ENCODE data around the gene KRT1. TPM values are rescaled to one million over a fixed set of nuclear protein-coding genes. Genes with fewer than 3 reads are reported as not detected.

The KRT1 gene
- polyA plus RNA-seq, 6 donors from 2014 or later: 0.44 TPM; not detected in 5

- Mint-ChIP-seq H3K27me3 (peaks cover 4 to 42% (median 12%) of the 10 kb centered on the region in 3 donors), H3K4me3 (no peak overlapping the region), H3K36me3 (no peaks in the 10 kb centered on the region), H3K9me3 (no peaks in the 10 kb centered on the region), H3K27ac (peak overlapping the region in 1 of 6 donors; percentile 31), H3K4me1 (no peaks in the 10 kb centered on the region)
- DNase-seq: no peak
- ATAC-seq (ENCODE audit: low read depth in 2 of 2): no peak
Measured at GRCh38 chr12:52630599-52631200, 49.5 kb downstream of the KRT1 start.

- H3K9me3 Mint-ChIP-seq: no peaks in the 10 kb centered on the region
- no peak overlapping the region for H3K4me3 Mint-ChIP-seq
- no peak for ATAC-seq (ENCODE audit: low read depth in 2 of 2)
- H3K4me1 Mint-ChIP-seq: no peaks in the 10 kb centered on the region
- no peak overlapping the region for H3K27ac Mint-ChIP-seq
- DNase-seq: no peak
- H3K27me3 Mint-ChIP-seq: peaks cover 4 to 42% (median 12%) of the 10 kb centered on the region in 3 donors
- no peaks in the 10 kb centered on the region for H3K36me3 Mint-ChIP-seq
Measured at GRCh38 chr12:52630008-52630500, 50.2 kb downstream of the KRT1 start.

GRCh38 chr12:52629281-52630007 is 50.8 kb downstream of the KRT1 start:
- Mint-ChIP-seq H3K36me3 (no peaks in the 10 kb centered on the region), H3K4me3 (no peak overlapping the region), H3K4me1 (no peaks in the 10 kb centered on the region), H3K27ac (no peak overlapping the region), H3K9me3 (peaks cover 0 to 2% (median 0%) of the 10 kb centered on the region in 7 donors), H3K27me3 (peaks cover 4 to 42% (median 12%) of the 10 kb centered on the region in 3 donors)
- DNase-seq (no peak), ATAC-seq (ENCODE audit: low read depth in 2 of 2) (no peak)

GRCh38 chr12:52628841-52629240 is 51.4 kb downstream of the KRT1 start:
- DNase-seq (no peak), ATAC-seq (ENCODE audit: low read depth in 2 of 2) (no peak)
- Mint-ChIP-seq H3K27me3 (peaks cover 4 to 42% (median 12%) of the 10 kb centered on the region in 3 donors), H3K4me1 (no peaks in the 10 kb centered on the region), H3K4me3 (no peak overlapping the region), H3K9me3 (peaks cover 0 to 8% (median 0%) of the 10 kb centered on the region in 7 donors), H3K27ac (no peak overlapping the region), H3K36me3 (no peaks in the 10 kb centered on the region)

- peaks cover 0 to 2% of the 10 kb centered on the region in 2 donors for H3K36me3 Mint-ChIP-seq
- H3K27me3 Mint-ChIP-seq: peaks cover 4 to 42% (median 12%) of the 10 kb centered on the region in 3 donors
- no peak for ATAC-seq (ENCODE audit: low read depth in 2 of 2)
- no peaks in the 10 kb centered on the region for H3K4me1 Mint-ChIP-seq
- peaks cover 0 to 16% (median 0%) of the 10 kb centered on the region in 7 donors for H3K9me3 Mint-ChIP-seq
- H3K4me3 Mint-ChIP-seq: no peak overlapping the region
- H3K27ac Mint-ChIP-seq: no peak overlapping the region
- DNase-seq: no peak
Measured at GRCh38 chr12:52628111-52628507, 52.1 kb downstream of the KRT1 start.

- peaks cover 0 to 8% of the 10 kb centered on the region in 2 donors for H3K36me3 Mint-ChIP-seq
- H3K4me3 Mint-ChIP-seq: no peak overlapping the region
- H3K4me1 Mint-ChIP-seq: no peaks in the 10 kb centered on the region
- no peak overlapping the region for H3K27ac Mint-ChIP-seq
- peaks cover 0 to 21% (median 0%) of the 10 kb centered on the region in 7 donors for H3K9me3 Mint-ChIP-seq
- ATAC-seq (ENCODE audit: low read depth in 2 of 2) (no peak), DNase-seq (no peak)
- H3K27me3 Mint-ChIP-seq: peaks cover 4 to 42% (median 12%) of the 10 kb centered on the region in 3 donors
Measured at GRCh38 chr12:52627395-52628110, 52.7 kb downstream of the KRT1 start.

Other genes starting within 250 kb of the KRT1 start
- not detected for gene KRT75, start 246.0 kb downstream of the KRT1 start, polyA plus RNA-seq (ENCODE audit: low read depth in 6 of 6)
- gene KRT6B, start 228.3 kb downstream of the KRT1 start, polyA plus RNA-seq (ENCODE audit: low read depth in 6 of 6): not detected
- gene KRT6C, start 206.6 kb downstream of the KRT1 start, polyA plus RNA-seq (ENCODE audit: low read depth in 6 of 6): not detected
- gene KRT6A, start 187.2 kb downstream of the KRT1 start, polyA plus RNA-seq (ENCODE audit: low read depth in 6 of 6): not detected
- not detected for gene KRT5, start 160.0 kb downstream of the KRT1 start, polyA plus RNA-seq (ENCODE audit: low read depth in 6 of 6)
- gene KRT71, start 127.3 kb downstream of the KRT1 start, polyA plus RNA-seq (ENCODE audit: low read depth in 6 of 6): not detected
- gene KRT74, start 106.6 kb downstream of the KRT1 start, polyA plus RNA-seq (ENCODE audit: low read depth in 6 of 6): not detected
- gene KRT72, start 78.9 kb downstream of the KRT1 start, polyA plus RNA-seq (ENCODE audit: low read depth in 6 of 6): not detected
- not detected for gene KRT73, start 61.8 kb downstream of the KRT1 start, polyA plus RNA-seq (ENCODE audit: low read depth in 6 of 6)
- not detected for gene KRT2, start 28.2 kb downstream of the KRT1 start, polyA plus RNA-seq (ENCODE audit: low read depth in 6 of 6)
- not detected for gene KRT77, start 23.1 kb upstream of the KRT1 start, polyA plus RNA-seq (ENCODE audit: low read depth in 6 of 6)
- gene KRT76, start 96.9 kb upstream of the KRT1 start, polyA plus RNA-seq (ENCODE audit: low read depth in 6 of 6): not detected
- gene KRT3, start 115.7 kb upstream of the KRT1 start, polyA plus RNA-seq (ENCODE audit: low read depth in 6 of 6): not detected
- not detected for gene KRT4, start 133.7 kb upstream of the KRT1 start, polyA plus RNA-seq (ENCODE audit: low read depth in 6 of 6)
- not detected for gene KRT79, start 153.9 kb upstream of the KRT1 start, polyA plus RNA-seq (ENCODE audit: low read depth in 6 of 6)
- not detected for gene KRT78, start 168.6 kb upstream of the KRT1 start, polyA plus RNA-seq (ENCODE audit: low read depth in 6 of 6)
- not detected for gene KRT8, start 224.7 kb upstream of the KRT1 start, polyA plus RNA-seq (ENCODE audit: low read depth in 6 of 6)

Data from naive B cell (primary cell).